HG02571 (cell line): Measurements from ENCODE around the gene RFT1.
"Not testable (repeated sequence)": the region's sequence is repeated elsewhere in the genome, so short reads cannot be mapped to it uniquely, and the experiment has no call there.

Experiments used
- ATAC-seq: cut with Tn5 transposase; IDR thresholded peaks from one replicate; pipeline ENCODE4 v1.9.1; 2021; ENCODE audit warnings: mild to moderate bottlenecking, moderate library complexity; ENCODE audit not compliant: unreplicated experiment

The RFT1 gene

GRCh38 chr3:53072653-53073552, 57.3 kb downstream of the RFT1 start:
- peak; percentile 79 for ATAC-seq

- no peak for ATAC-seq
Observed at GRCh38 chr3:53071882-53072431, 58.3 kb downstream of the RFT1 start.

DNA sequence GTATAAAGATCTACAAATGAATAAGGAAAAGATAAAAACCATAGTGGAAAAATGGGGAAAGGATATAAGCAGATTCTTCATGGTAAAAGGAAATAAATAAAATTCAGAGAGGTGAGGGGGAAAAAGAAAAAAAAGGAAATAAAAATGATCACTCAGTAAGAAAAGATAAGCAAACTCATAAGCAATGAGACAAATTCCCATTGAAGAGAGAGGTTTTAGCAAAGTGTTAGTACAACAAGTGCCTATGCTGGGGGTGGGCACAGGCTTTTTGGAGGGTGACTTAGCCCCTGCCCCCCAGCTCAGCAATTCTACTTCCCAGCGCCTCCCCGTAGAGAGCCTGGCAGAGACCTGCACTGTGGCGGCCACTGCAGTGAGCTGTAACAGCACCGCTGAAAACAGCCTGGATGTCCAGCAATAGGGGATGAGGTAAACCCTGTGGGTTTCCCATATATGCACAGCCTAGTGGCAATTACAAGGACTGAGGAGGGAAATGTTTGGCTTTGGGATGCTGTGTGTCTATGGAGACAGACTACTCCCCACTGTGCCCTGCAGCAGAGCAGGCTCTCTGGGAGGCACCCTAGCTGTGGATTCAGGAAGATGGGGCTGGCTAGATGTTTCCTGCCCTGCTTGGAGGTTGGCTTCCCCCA, 60.7 kb downstream of the RFT1 start:
- no peak for ATAC-seq

- ATAC-seq, result no peak
Observed at GRCh38 chr3:53068176-53068575, 62.1 kb downstream of the RFT1 start.

GRCh38 chr3:53067567-53067966, 62.7 kb downstream of the RFT1 start:
- no peak for ATAC-seq

GRCh38 chr3:53065841-53066480, 64.3 kb downstream of the RFT1 start:
- no peak for ATAC-seq

DNA sequence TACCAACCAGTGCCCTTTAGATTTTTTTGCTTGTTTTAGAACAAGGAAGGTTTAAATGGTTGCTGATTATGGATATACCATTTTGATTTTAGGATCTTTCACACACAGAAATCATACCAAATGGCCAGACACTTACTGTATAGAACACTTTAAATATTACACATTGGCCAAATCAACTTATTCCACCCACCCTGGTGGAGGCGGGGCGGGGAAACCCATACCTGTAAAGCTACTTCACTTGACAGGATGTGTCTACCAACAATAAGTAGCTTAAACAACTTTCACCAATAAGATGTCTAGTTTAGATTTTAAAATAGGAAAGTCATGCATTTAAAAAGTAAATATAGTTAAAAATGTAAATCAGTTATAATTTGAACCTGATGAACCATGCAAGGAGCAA, 67.3 kb downstream of the RFT1 start:
- no peak for ATAC-seq

- no peak for ATAC-seq
Observed at GRCh38 chr3:53056442-53056841, 73.8 kb downstream of the RFT1 start.

DNA sequence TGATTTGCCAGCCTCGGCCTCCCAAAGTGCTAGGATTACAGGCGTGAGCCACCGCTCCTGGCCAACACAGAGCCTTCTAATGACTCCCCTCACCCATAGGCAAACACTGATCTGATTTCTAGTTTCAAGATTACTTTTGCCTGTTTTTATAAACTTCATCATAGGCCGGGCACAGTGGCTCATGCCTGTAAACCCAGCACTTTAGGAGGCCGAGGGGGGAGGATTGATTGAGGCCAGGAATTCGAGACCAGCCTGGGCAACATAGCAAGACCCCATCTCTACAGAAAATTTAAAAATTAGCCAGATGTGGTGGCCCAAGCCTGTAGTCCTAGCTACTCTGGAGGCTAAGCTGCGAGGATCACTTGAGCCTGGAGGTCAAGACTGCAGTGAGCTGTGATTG, 76.0 kb downstream of the RFT1 start:
- ATAC-seq, result not testable (repeated sequence)

DNA sequence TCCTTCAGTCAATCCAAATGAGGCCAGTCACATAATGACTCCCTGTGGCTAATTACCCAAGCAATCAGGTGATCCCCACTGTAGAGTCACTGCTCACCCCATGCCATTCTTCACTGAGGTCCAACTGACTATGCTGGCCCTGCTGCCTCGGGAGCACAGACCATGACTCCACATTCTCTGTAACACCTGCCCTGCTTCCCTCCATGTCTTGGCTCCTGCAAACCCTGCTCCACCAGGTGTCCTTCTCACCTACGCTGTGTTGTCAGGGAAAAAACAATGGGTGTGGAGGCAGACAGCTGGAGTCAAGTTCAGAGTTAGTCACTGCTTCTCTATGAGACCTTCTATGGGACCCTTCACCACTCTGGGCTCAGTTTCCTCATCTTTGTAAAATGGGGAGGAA, 78.3 kb downstream of the RFT1 start:
- ATAC-seq, result no peak

DNA sequence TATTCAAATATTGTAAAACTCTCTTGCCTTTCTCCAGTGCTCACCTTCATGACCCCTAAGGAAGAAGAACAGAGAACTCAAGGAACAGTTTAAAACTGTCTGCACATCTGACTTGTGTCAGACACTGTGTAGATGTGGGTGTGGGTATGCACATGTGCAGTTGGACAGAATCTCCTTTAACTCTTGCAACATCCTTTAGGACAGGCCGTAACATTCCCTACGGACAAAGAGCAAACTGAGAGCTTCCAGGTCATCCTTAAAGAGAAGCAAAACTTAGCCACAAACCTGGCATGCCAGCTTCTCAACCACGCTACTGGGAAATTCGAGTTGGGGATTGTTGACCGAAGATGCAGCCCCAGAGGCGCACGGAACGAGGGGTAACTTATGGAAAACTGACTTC, 80.2 kb downstream of the RFT1 start:
- no peak for ATAC-seq

- peak; percentile 31 for ATAC-seq
Observed at GRCh38 chr3:53046171-53047170, 83.8 kb downstream of the RFT1 start.

DNA sequence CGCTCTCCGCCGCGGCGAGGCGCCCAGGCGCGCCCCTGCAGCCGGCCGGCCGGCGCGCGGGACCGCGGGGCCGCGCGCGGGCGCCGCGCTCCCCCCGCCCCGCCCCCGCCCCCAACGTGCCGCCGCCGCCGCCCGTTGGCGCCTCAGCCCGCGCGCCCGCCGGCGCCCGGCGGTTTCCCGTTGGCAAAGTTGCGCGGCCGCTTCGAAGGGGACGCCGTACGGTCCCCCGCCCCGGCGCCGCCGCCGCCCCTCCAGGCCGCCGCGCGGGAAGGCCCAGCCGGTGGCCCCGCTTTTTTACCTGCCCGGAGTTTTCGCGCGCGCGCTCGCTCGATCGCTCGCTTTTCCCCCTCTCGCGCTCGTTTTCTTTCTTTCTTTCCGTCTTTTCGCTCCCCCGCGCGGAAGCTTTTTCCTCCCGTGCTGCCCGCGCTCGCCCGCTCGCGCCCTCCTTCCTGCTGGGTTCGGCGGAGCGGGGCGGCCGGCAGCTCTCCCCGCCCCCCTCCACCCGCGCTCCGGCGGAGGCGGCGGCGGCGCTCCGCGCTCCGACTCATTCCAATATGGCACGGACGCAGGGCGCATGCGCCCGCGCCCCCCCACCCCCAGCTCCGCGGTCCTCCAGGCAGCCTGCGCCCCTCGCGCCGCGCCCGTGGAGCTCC, 84.6 kb downstream of the RFT1 start, which contains the start of gene SFMBT1:
SFMBT1 (minus strand) TSS at position 556 of the 653 bp plus-strand sequence. CDS start 76,945 bp downstream, outside the sequence.
- peak; percentile 45 for ATAC-seq

DNA sequence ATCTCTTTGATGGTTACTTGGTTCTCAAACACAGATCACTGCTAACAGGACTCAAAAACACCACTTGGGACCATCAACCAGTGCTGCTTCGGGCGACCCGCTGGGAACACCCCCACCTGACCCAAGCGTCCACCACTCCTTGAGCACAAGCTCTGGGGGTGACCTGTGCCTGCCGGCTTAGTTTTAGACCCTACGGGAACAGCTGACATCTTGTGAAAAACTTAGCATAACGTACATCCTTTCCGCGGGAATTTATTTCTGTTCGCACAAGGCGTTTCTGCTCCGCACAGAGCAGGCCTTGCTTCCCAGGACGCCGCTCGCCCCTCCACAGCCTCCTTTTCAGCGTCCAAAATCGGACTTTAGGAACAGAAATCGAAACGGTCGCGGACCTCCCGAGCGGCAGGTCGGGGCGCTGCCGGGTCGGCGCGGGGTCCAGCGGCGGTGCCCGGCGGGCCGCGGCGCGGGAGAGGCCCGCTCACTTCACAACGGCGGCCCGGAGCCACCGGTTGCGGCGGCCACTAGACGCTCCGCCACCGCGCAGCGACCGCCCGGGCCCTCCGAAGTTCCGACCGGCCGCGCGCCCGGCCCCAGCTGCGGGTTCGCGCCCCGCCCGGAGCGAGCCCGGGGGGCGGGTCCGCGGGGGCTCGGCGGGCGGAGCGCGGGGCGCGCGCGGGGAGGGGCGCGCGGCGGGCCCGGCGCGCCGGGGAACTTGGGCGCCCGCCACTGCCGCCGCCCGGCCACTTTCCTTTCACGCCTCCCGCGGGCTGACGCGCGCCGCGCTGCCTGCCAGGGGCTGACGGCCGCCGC, 85.3 kb downstream of the RFT1 start:
- peak; percentile 39 for ATAC-seq

DNA sequence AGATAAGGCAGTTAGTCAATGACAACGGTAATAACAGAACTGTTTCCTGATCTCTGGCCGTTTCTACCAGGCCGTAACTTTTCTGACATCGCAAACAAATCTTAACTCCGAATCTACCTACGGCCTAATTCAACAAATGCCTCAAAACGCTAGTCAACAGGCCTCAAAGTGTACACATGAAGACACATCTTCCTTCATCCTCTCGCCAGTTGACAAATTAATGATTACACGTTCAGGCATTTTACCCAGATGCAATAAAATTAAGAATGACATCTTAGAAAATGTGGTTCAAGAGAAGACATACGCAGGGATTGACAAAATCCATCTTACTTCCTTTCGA, 85.9 kb downstream of the RFT1 start:
- ATAC-seq, result no peak

- ATAC-seq, result no peak
Observed at GRCh38 chr3:53043738-53044137, 86.5 kb downstream of the RFT1 start.

- no peak for ATAC-seq
Observed at GRCh38 chr3:53042651-53043050, 87.6 kb downstream of the RFT1 start.

- ATAC-seq, result no peak
Observed at GRCh38 chr3:53040351-53040820, 89.8 kb downstream of the RFT1 start.

DNA sequence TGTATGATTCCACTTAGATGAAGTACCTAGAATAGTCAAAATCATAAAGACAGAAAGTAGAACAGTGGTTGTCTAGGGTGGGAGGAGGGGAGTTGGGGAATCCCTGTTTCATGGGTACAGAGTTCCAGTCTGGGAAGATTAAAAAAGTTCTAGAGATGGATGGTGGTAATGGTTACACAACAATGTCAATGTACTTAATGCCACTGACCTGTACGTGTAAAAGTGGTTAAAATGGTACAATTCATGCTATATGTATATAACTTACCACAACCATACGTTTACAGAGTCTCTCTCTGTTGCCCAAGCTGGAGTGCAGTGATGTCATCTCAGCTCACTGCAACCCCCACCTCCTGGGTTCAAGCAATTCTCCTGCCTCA, 90.9 kb downstream of the RFT1 start:
- no peak for ATAC-seq
